IPS DF 19.7 (cell line): ENCODE measurements around the gene MYH7B.

ENCODE experiments used
- DNase-seq: peaks from one replicate; pipeline ENCODE4 v3.0.0-alpha.2; 2013; ENCODE audit warnings: low read depth, low spot score

The MYH7B gene

GRCh38 chr20:34943808-34944567 lies 11.7 kb upstream of the MYH7B start:
- no peak for DNase-seq

GRCh38 chr20:34945315-34946077 lies 10.2 kb upstream of the MYH7B start:
- no peak for DNase-seq

GRCh38 chr20:34946661-34947060 lies 9.0 kb upstream of the MYH7B start:
- no peak for DNase-seq

- no peak for DNase-seq
Observed at GRCh38 chr20:34947336-34947735, 8.3 kb upstream of the MYH7B start.

GRCh38 chr20:34948030-34948429 lies 7.6 kb upstream of the MYH7B start:
- no peak for DNase-seq

GRCh38 chr20:34949120-34949519 lies 6.5 kb upstream of the MYH7B start:
- no peak for DNase-seq

GRCh38 chr20:34951252-34951651 lies 4.4 kb upstream of the MYH7B start:
- DNase-seq = no peak

GRCh38 chr20:34951652-34952051 lies 4.0 kb upstream of the MYH7B start:
- no peak for DNase-seq

- DNase-seq = no peak
Observed at GRCh38 chr20:34952671-34953070, 3.0 kb upstream of the MYH7B start.

- no peak for DNase-seq
Observed at GRCh38 chr20:34953960-34954359, 1.7 kb upstream of the MYH7B start.

- no peak for DNase-seq
Observed at GRCh38 chr20:34954904-34955230, 801 bp upstream of the MYH7B start.

GRCh38 chr20:34956041-34956458 lies 382 bp downstream of the MYH7B start:
- no peak for DNase-seq

GRCh38 chr20:34956751-34957472 lies 1.2 kb downstream of the MYH7B start:
- no peak for DNase-seq

GRCh38 chr20:34964486-34964885 lies 8.8 kb downstream of the MYH7B start:
- DNase-seq = no peak

GRCh38 chr20:34965051-34965450 lies 9.4 kb downstream of the MYH7B start:
- no peak for DNase-seq

GRCh38 chr20:34967421-34967820 lies 11.8 kb downstream of the MYH7B start:
- no peak for DNase-seq

GRCh38 chr20:34968042-34968775 lies 12.5 kb downstream of the MYH7B start:
- DNase-seq = no peak

GRCh38 chr20:34970193-34970840 lies 14.6 kb downstream of the MYH7B start:
- no peak for DNase-seq

GRCh38 chr20:34970846-34971560 lies 15.3 kb downstream of the MYH7B start:
- DNase-seq = no peak

GRCh38 chr20:34971561-34972235 lies 16.0 kb downstream of the MYH7B start:
- no peak for DNase-seq
